Erythroblast (primary cell): ENCODE measurements around the gene TEP1.
A peak's percentile ranks its signal among the peaks of the same experiment; 100 is the strongest.
"Not testable (repeated sequence)": the region's sequence is repeated elsewhere in the genome, so short reads cannot be mapped to it uniquely, and the experiment has no call there.

ENCODE experiments used
- DNase-seq, 2 experiments: peaks; one replicate each; lab custom pipeline; 2025; lab: John Stamatoyannopoulos, UW
- GATA1 ChIP-seq: IDR thresholded peaks from 2 replicates; pipeline ENCODE4 v1.6.1; 2011; ENCODE audit warnings: low read depth, mild to moderate bottlenecking, control low read depth, low read length, moderate library complexity
- POLR2A ChIP-seq: IDR thresholded peaks from 2 replicates; pipeline ENCODE4 v1.6.1; 2011; ENCODE audit warnings: mild to moderate bottlenecking, low read length

Gene TEP1

DNA sequence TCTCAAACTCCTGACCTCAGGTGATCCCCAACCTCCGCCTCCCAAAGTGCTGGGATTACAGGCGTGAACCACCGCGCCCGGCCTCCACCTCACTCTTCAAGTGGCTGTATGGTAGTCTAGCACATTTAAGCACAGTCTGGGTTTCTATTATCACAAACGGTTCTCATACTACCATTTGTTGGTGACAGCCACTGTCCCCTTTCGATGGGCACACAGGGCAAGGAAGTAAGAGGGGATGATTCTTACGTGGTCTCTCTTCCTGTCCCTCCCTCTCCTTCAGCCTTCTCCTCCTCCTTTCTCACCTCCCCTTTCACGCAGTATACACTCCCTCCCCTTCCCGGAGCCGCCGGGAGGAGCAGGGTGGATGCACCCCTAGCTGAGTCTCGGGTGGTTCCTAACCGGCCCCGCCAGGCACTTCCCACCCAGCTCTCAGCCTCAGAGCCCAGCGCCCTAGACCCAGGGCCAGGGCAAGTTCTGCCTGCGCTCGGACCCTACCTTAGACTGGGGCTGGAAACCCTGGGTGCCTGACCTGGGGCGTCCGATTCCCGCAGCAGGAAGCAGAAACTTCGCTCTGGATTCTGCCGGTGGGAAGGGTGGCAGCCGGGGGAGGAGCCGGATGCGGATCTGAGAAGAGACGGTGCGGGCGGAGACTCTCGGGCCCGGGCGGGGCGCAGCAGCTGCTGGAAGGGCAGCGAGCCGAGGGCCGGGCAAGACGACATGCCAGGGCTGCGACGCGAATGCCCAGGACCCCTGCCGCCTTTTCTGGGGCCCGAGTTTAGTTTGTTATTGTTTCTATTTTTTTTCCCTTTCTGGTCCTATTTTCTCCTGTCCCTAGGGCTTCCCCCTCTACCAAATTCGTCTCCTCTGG lies at the start of gene TEP1:
TSS of gene TEP1 (minus strand) at position 626 of the 868 bp plus-strand sequence. CDS start 5,062 bp downstream, outside the sequence.
- TF ChIP-seq GATA1 (no peak), POLR2A (peak; percentile 56)

GRCh38 chr14:20461225-20462141 lies 48.2 kb upstream of the TEP1 start, which contains the start of gene PIP4P1:
Gene PIP4P1, minus strand, starts transcription at chr14:20461434. Its CDS starts 109 bp downstream, at chr14:20461325.
- peak; percentile 99 to 100 for DNase-seq
- no peak for TF ChIP-seq GATA1
- peak; percentile 93 for TF ChIP-seq POLR2A

More for the DNA sequence above, at the start of gene TEP1:
- peak; percentile 60 to 71 for DNase-seq

DNA sequence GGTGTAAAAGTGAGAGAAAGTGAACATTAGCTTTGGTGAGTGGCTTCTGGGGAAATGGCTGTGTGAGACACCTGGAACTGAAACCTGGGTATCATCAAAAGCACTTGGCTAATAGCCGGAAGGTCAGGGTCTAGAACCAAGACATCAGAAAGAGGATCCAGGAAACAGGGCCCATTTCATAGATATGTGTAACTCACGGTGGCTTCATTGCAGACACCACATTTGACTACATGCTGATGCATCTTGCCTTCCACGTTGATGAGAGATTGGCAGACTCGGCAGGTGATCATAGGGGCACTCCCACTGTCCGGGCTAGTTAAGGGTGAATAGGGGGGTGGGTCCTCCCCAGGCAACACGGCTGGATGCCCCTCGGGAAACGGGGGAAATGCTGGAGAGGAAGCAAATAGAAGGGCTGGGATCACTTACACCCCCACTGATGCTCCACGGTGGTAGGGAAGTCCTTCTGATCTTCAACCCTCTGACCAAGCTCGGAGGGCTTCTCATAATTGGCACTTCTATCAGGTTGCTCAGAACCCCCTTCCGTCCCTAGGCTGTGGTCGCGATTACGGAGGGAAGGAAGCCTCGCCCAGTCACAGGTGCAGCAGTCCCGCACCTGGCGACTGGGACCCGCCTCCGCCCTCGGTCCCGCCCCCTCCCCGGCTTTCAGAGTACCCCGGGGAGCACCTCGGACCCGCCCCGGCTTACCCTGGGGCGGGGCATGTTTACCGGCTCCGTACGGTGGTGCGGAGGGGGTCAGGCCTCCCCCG lies 47.3 kb upstream of the TEP1 start:
- peak; percentile 77 to 88 for DNase-seq
- TF ChIP-seq GATA1 (no peak), POLR2A (no peak)

DNA sequence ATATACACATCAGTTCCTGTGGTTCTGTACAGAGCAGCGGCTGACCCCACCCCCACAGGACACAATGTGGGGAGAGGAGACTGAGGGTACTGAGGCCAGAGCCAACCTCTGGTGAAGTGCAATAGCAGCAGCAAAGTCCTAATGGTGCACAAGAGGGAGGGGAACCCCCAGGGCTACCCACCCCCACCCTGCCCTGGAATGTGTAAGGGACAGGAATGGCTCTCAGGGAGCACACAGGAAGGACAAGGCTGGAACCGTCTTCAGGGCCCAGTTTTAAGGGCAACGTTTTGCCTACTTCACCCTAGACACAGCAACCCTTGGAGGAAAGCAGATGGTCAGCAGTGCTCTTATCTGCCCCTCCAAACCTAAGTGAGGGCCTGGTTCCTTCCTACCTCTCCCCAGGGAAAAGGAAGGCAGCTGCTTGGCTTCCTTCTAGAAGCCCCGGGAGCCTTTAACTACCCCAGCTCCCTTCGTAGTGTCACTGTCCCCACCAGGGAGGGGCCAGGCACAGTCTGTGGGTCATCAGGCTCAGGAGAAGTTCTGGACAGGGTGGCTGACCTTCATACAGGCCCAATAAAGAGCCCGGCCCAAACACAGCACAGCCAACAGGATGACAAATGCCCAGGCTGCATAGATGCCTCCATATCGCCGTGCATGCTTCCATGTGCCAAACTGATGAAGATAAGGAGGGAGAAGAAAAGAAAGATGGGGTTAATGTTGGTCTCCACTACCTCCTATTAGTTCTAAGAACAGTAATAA lies 44.9 kb upstream of the TEP1 start:
- TF ChIP-seq GATA1 (no peak), POLR2A (peak; percentile 41)
- DNase-seq: no peak

GRCh38 chr14:20456971-20457370 lies 43.7 kb upstream of the TEP1 start:
- TF ChIP-seq POLR2A (peak; percentile 15), GATA1 (no peak)
- DNase-seq: no peak

DNA sequence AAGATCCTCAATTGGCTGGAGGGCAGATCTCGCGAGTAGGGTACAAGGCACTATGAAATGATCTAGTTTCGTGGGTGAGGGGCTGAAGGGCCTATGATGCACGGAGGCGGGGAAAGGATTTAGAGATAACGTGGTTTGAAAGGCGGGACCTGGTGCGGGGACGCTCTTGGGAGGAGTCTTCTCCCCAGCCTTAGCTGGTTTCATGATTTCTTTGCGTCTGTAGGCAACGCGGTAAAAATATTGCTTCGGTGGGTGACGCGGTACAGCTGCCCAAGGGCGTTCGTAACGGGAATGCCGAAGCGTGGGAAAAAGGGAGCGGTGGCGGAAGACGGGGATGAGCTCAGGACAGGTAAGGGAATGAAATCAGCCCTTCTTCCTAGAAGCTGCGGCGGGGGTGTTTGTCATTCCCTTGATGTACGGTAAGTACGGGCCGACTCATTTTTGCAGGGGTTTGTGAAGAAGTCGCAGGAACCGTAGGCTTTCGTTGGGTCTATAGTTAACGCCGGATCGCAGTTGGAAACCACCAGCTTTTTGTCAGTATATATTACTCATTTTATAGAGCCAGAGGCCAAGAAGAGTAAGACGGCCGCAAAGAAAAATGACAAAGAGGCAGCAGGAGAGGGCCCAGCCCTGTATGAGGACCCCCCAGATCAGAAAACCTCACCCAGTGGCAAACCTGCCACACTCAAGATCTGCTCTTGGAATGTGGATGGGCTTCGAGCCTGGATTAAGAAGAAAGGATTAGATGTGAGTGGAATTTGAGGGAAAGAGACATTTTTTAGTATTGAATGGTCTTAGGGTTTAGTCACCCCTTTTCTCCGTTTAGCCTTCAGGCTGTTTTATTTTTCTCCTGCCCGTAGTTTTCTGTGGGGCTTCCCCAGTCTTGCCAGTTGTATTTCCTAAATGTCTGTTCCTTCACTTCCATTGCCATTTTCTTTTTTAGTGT lies 42.3 kb upstream of the TEP1 start:
- DNase-seq: peak; percentile 95 to 96
- TF ChIP-seq POLR2A (peak; percentile 88), GATA1 (no peak)

DNA sequence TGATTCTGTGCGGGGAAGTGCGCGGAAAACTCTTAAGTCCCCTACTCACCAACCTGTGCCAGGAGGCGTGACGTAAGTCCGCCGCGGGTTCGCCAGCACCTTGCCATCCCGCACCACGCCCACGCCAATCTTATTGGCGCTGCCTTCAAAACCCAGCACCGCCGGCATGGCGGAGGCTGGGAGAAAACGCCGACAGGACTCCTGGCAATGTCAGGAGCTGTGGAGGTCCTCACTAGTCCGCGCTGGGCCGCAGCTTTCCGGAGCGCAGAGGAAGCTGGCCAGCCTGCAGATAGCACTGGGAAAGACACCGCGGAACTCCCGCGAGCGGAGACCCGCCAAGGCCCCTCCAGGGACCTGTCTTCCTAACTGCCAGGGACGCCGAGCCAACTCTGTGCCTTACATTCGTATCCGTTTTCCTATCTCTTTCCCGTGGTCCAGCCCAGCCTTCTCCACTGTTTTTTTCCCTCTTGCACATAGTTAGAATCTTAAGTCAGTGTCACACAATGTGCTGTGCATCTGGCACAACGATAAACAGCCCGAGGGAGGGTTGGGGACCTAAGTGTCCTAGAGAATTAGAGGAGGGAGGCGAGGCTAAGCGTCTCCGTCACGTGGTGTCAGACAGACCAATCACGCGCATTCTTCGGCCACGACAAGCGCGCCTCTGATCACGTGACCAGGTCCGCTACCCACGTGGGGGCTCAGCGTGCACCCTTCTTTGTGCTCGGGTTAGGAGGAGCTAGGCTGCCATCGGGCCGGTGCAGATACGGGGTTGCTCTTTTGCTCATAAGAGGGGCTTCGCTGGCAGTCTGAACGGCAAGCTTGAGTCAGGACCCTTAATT lies 41.4 kb upstream of the TEP1 start, which contains the start of the genes APEX1 and OSGEP:
TSS of gene APEX1 (plus strand) at position 711 of the 839 bp plus-strand sequence. CDS start 420 bp downstream, outside the sequence.
TSS of gene OSGEP (minus strand) at position 297 of the 839 bp plus-strand sequence. CDS start at position 168, 129 bp downstream.
- DNase-seq: peak; percentile 99 to 100
- TF ChIP-seq POLR2A: peak; percentile 98
- no peak for TF ChIP-seq GATA1

DNA sequence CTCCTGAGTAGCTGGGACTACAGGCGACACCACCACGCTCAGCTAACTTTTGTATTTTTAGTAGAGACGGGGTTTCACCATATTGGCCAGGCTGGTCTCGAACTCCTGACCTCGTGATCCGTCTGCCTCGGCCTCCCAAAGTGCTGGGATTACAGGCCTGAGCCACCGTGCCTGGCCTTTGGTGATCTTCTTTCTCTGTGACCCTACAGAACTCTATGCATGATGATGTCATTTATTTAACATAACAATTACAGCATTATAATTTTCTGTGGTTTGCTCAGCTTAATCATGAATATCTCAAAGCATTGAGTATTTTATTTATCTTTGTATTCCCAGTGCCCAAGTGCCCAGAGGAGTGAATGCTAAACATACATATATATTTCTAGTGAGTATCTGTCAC lies 39.5 kb upstream of the TEP1 start:
- DNase-seq: not testable (repeated sequence)

DNA sequence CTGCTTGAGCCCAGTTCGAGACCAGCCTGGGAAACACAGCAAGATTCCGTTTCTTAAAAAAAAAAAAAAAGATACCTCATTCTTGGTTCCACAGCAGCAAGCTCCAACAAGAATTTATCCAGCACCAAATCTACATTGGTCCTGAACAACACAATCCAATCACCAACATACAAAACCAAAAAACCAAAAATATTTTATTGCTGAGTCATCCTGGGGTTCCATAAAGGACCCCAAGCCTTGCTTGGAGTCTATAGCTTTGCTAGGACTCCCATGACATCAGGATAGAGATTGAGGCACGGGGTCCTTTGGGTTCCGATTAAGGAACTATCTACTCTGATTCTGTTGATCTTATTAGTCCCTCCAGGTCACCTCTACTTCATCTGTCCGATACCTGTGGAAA lies 33.6 kb upstream of the TEP1 start:
- TF ChIP-seq POLR2A: no peak
- no peak for TF ChIP-seq GATA1
- no peak for DNase-seq

DNA sequence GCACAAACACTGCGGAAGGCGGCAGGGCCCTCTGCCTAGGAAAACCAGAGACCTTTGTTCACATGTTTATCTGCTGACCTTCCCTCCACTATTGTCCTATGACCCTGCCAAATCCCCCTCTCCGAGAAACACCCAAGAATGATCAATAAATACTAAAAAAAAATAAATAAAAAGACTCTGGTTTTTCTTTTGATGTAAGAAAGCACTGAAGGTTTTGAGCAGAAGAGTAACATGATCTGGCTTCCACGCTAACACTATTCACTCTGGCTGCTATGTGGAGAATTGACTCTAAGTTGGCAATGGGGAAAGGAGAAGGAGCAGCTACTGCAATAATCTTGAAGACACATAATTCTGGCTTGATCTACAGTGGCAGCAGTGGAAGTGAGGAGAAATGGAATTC lies 30.3 kb upstream of the TEP1 start:
- DNase-seq: not testable (repeated sequence)

DNA sequence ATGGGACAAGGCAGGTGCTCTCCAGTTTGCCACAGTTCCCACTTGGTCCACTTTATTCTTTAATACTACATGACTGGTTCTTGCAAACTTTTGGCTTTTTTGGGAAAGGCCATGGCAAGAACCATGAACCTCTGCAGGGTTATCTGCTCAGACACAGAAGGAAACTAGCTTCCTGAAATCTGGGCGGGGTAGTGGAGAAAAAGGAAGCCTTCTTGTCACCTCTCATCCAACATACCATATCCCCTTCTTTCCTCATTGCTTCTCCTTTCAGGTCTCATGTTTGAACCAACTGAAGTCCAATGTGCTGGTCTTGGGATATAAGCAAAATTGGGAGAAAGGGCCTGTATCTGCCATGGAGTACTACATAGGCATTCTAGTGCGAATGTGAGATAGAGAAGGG lies 28.2 kb upstream of the TEP1 start:
- no peak for TF ChIP-seq POLR2A
- no peak for TF ChIP-seq GATA1
- DNase-seq: no peak
